NCI-H1092 treated with DMSO at 0.1 percent for 48 hours (cell line): Measurements from ENCODE around the gene ZBTB16.
A peak's percentile ranks its signal among the peaks of the same experiment; 100 is the strongest.

Experiments
- DNase-seq: peaks from one replicate; lab custom pipeline; 2025; lab: John Stamatoyannopoulos, UW

Gene ZBTB16

GRCh38 chr11:114152785-114153184, 93.3 kb downstream of the ZBTB16 start:
- no peak for DNase-seq

GRCh38 chr11:114153224-114153623, 93.7 kb downstream of the ZBTB16 start:
- no peak for DNase-seq

GRCh38 chr11:114154271-114155047, 94.9 kb downstream of the ZBTB16 start:
- DNase-seq, result no peak

- no peak for DNase-seq
Measured at GRCh38 chr11:114155116-114155515, 95.6 kb downstream of the ZBTB16 start.

GRCh38 chr11:114156131-114156581, 96.6 kb downstream of the ZBTB16 start:
- no peak for DNase-seq

- no peak for DNase-seq
Measured at GRCh38 chr11:114156782-114157181, 97.3 kb downstream of the ZBTB16 start.

- no peak for DNase-seq
Measured at GRCh38 chr11:114157476-114158050, 98.1 kb downstream of the ZBTB16 start.

- no peak for DNase-seq
Measured at GRCh38 chr11:114158421-114158820, 98.9 kb downstream of the ZBTB16 start.

GRCh38 chr11:114158886-114159285, 99.4 kb downstream of the ZBTB16 start:
- no peak for DNase-seq

GRCh38 chr11:114159320-114159719, 99.8 kb downstream of the ZBTB16 start:
- no peak for DNase-seq

- peak; percentile 99 for DNase-seq
Measured at GRCh38 chr11:114159802-114160632, 100.5 kb downstream of the ZBTB16 start.

GRCh38 chr11:114160894-114161293, 101.4 kb downstream of the ZBTB16 start:
- no peak for DNase-seq

- no peak for DNase-seq
Measured at GRCh38 chr11:114161486-114162250, 102.2 kb downstream of the ZBTB16 start.

- peak; percentile 96 for DNase-seq
Measured at GRCh38 chr11:114162719-114163123, 103.2 kb downstream of the ZBTB16 start.

GRCh38 chr11:114163229-114163631, 103.7 kb downstream of the ZBTB16 start:
- DNase-seq, result no peak

- DNase-seq, result peak; percentile 11
Measured at GRCh38 chr11:114163830-114164401, 104.4 kb downstream of the ZBTB16 start.

- DNase-seq, result no peak
Measured at GRCh38 chr11:114164546-114164945, 105.0 kb downstream of the ZBTB16 start.

- DNase-seq, result no peak
Measured at GRCh38 chr11:114165326-114166230, 106.1 kb downstream of the ZBTB16 start.

GRCh38 chr11:114166362-114166761, 106.9 kb downstream of the ZBTB16 start:
- DNase-seq, result no peak

- peak; percentile 62 for DNase-seq
Measured at GRCh38 chr11:114166897-114167323, 107.4 kb downstream of the ZBTB16 start.
